NCI-H2081 (cell line): ENCODE measurements around the gene SLC26A4.

Source experiments
- DNase-seq, 2 experiments: peaks; one replicate each; lab custom pipeline; 2025; lab: John Stamatoyannopoulos, UW

Gene SLC26A4

GRCh38 chr7:107746006-107746405 is 85.4 kb downstream of the SLC26A4 start:
- no peak for DNase-seq

DNA sequence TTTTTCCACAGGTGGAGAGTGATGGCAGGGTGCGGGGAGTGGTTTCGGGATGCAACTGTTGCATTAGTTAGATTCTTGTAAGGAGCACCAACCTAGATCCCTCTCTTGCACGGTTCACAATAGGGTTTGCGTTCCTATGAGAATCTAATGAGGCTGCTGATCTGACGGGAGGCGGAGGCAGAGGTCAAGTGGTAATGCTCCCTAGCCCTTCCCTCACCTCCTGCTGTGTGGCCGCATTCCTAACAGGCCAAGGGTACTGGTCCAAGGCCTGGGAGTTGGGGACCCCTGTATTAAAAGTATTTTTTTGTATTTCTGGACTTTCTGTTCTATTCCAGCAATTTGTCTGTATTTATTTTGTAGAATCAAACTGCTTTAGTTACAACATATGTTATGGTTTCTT is 90.5 kb downstream of the SLC26A4 start:
- no peak for DNase-seq

DNA sequence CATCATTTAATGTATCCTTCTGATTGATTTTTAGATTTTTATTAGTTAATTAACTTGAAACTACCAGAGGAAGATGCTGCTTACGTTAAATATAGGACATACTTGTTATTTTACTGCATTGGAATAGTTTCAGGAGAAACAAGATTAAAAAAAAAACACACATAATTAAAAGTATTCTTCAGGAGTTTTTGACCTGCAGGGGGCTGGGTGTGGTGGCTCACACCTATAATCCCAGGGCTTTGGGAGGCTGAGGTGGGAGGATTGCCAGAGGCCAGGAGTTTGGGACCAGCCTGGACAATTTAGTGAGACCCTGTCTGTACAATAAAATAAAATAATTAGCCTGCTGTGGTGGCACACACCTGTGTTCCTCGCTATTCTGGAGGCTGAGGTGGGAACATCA is 94.0 kb downstream of the SLC26A4 start:
- DNase-seq = no peak

DNA sequence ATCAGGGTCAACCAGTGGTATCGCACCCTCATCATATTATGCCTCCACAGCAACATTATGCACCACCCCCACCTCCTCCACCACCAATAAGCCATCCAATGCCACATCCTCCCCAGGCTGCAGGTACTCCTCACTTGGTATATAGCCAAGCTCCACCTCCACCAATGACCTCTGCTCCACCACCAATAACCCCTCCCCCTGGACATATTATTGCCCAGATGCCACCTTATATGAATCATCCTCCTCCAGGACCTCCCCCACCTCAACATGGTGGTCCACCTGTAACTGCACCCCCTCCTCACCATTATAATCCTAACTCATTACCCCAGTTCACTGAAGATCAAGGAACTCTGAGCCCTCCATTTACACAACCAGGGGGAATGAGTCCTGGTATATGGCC is 98.0 kb downstream of the SLC26A4 start:
- no peak for DNase-seq

- no peak for DNase-seq
Observed at GRCh38 chr7:107767391-107767790, 106.8 kb downstream of the SLC26A4 start.
